GM12878 (cell line): ENCODE data around the gene ARHGAP26.

ENCODE experiments used
- BHLHE40 ChIP-seq, 2 experiments: fragments of 450-650 bp in 1 of 2; IDR thresholded peaks; 2 replicates each; pipeline ENCODE4 v1.6.1; 2011 to 2017; ENCODE audit warnings: low read depth in 2 of 2, borderline replicate concordance in 1 of 2, improper control_type of control experiment in 1 of 2, low read length in 1 of 2, mild to moderate bottlenecking in 1 of 2
- CHD1 ChIP-seq: IDR thresholded peaks from 2 replicates; pipeline ENCODE4 v1.6.1; 2012; ENCODE audit warnings: low read depth, low read length, improper control_type of control experiment
- CREB1 ChIP-seq: IDR thresholded peaks from 2 replicates; pipeline ENCODE4 v1.6.1; 2012; ENCODE audit warnings: low read depth, mild to moderate bottlenecking, inconsistent platforms
- CTCF ChIP-seq, 3 experiments: IDR thresholded peaks in 2 of 3; conservative IDR thresholded peaks in 1 of 3; 2 replicates each; pipeline ENCODE4 v1.5.1; 2011; ENCODE audit warnings: low read depth in 3 of 3, low read length in 3 of 3, mild to moderate bottlenecking in 3 of 3, control low read depth in 2 of 3, moderate library complexity in 2 of 3, inconsistent platforms in 1 of 3, mixed read lengths in 1 of 3; ENCODE audit not compliant: control insufficient read depth in 2 of 3, insufficient read depth in 1 of 3; ENCODE audit errors: extremely low read depth in 1 of 3
- ESRRA ChIP-seq: IDR thresholded peaks from 2 replicates; pipeline ENCODE4 v1.6.1; 2012; ENCODE audit warnings: mild to moderate bottlenecking, low read length, improper control_type of control experiment
- HDAC2 ChIP-seq: fragments of 200-600 bp; sonication (generic); IDR thresholded peaks from 2 replicates; pipeline ENCODE4 v1.6.1; 2017
- HSF1 ChIP-seq: fragments of 150-350 bp; IDR thresholded peaks from 2 replicates; pipeline ENCODE4 v1.6.1; 2014; ENCODE audit warnings: mild to moderate bottlenecking, low read depth, low read length
- IRF4 ChIP-seq: IDR thresholded peaks from 2 replicates; pipeline ENCODE4 v1.6.1; 2011; ENCODE audit warnings: low read depth, low read length
- POLR2A ChIP-seq: IDR thresholded peaks from 2 replicates; pipeline ENCODE4 v1.6.1; 2011; ENCODE audit warnings: low read depth, mild to moderate bottlenecking, low read length
- USF2 ChIP-seq: IDR thresholded peaks from 2 replicates; pipeline ENCODE4 v1.6.1; 2011; ENCODE audit warnings: low read depth, low read length, improper control_type of control experiment, borderline replicate concordance
- ZNF274 ChIP-seq: IDR thresholded peaks from one replicate; pipeline ENCODE4 v1.8.0; 2011; ENCODE audit not compliant: insufficient read length, insufficient read depth

GRCh38 chr5:143101121-143101520, 330.9 kb downstream of the ARHGAP26 start:
- no peak for TF ChIP-seq POLR2A
- TF ChIP-seq CTCF (IDR thresholded peaks at IDR 0.05 in 2 of 3, conservative IDR thresholded peaks at IDR 0.05 in 1 of 3; ENCODE audit: control insufficient read depth in 2 of 3, extremely low read depth in 1 of 3, insufficient read depth in 1 of 3, low read depth in 3 of 3, low read length in 3 of 3), result no peak
- TF ChIP-seq CHD1, result no peak
- TF ChIP-seq ZNF274, result no peak
- no peak for TF ChIP-seq HSF1
- TF ChIP-seq IRF4, result no peak
- TF ChIP-seq ESRRA, result no peak
- TF ChIP-seq USF2, result no peak
- TF ChIP-seq CREB1, result no peak
- TF ChIP-seq HDAC2, result no peak
- no peak for TF ChIP-seq BHLHE40 (IDR thresholded peaks at IDR 0.05; ENCODE audit: borderline replicate concordance in 1 of 2, low read depth in 2 of 2, low read length in 1 of 2)
